ENCODE measurements around the gene OR2C3. TPM values are rescaled to one million over a fixed set of nuclear protein-coding genes. Genes with fewer than 3 reads are reported as not detected.

Gene OR2C3
- total and polyA plus RNA-seq, 2 of the 8 experiments (the other 6 are each of a cell fraction or from before 2014, with no cell fraction given) = not detected

DNA sequence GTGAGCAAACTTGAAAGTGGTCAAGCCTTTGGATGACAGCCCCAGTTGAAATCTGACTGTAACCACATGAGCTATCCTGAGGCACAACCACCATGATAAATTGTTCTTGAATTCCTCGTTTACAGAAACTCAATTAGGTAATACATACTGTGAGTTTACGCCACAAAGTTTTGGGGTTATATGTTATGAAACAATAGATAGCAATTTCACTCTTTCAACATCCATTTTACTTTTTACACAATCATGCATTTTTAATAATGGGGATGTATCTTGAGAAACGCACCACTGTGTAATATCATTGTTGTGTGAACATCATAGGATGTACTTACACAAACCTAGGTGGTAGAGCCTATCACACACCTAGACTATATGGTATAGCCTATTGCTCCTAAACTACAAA, 35.4 kb downstream of the OR2C3 start (continued):
- TF ChIP-seq, protein P1, sequence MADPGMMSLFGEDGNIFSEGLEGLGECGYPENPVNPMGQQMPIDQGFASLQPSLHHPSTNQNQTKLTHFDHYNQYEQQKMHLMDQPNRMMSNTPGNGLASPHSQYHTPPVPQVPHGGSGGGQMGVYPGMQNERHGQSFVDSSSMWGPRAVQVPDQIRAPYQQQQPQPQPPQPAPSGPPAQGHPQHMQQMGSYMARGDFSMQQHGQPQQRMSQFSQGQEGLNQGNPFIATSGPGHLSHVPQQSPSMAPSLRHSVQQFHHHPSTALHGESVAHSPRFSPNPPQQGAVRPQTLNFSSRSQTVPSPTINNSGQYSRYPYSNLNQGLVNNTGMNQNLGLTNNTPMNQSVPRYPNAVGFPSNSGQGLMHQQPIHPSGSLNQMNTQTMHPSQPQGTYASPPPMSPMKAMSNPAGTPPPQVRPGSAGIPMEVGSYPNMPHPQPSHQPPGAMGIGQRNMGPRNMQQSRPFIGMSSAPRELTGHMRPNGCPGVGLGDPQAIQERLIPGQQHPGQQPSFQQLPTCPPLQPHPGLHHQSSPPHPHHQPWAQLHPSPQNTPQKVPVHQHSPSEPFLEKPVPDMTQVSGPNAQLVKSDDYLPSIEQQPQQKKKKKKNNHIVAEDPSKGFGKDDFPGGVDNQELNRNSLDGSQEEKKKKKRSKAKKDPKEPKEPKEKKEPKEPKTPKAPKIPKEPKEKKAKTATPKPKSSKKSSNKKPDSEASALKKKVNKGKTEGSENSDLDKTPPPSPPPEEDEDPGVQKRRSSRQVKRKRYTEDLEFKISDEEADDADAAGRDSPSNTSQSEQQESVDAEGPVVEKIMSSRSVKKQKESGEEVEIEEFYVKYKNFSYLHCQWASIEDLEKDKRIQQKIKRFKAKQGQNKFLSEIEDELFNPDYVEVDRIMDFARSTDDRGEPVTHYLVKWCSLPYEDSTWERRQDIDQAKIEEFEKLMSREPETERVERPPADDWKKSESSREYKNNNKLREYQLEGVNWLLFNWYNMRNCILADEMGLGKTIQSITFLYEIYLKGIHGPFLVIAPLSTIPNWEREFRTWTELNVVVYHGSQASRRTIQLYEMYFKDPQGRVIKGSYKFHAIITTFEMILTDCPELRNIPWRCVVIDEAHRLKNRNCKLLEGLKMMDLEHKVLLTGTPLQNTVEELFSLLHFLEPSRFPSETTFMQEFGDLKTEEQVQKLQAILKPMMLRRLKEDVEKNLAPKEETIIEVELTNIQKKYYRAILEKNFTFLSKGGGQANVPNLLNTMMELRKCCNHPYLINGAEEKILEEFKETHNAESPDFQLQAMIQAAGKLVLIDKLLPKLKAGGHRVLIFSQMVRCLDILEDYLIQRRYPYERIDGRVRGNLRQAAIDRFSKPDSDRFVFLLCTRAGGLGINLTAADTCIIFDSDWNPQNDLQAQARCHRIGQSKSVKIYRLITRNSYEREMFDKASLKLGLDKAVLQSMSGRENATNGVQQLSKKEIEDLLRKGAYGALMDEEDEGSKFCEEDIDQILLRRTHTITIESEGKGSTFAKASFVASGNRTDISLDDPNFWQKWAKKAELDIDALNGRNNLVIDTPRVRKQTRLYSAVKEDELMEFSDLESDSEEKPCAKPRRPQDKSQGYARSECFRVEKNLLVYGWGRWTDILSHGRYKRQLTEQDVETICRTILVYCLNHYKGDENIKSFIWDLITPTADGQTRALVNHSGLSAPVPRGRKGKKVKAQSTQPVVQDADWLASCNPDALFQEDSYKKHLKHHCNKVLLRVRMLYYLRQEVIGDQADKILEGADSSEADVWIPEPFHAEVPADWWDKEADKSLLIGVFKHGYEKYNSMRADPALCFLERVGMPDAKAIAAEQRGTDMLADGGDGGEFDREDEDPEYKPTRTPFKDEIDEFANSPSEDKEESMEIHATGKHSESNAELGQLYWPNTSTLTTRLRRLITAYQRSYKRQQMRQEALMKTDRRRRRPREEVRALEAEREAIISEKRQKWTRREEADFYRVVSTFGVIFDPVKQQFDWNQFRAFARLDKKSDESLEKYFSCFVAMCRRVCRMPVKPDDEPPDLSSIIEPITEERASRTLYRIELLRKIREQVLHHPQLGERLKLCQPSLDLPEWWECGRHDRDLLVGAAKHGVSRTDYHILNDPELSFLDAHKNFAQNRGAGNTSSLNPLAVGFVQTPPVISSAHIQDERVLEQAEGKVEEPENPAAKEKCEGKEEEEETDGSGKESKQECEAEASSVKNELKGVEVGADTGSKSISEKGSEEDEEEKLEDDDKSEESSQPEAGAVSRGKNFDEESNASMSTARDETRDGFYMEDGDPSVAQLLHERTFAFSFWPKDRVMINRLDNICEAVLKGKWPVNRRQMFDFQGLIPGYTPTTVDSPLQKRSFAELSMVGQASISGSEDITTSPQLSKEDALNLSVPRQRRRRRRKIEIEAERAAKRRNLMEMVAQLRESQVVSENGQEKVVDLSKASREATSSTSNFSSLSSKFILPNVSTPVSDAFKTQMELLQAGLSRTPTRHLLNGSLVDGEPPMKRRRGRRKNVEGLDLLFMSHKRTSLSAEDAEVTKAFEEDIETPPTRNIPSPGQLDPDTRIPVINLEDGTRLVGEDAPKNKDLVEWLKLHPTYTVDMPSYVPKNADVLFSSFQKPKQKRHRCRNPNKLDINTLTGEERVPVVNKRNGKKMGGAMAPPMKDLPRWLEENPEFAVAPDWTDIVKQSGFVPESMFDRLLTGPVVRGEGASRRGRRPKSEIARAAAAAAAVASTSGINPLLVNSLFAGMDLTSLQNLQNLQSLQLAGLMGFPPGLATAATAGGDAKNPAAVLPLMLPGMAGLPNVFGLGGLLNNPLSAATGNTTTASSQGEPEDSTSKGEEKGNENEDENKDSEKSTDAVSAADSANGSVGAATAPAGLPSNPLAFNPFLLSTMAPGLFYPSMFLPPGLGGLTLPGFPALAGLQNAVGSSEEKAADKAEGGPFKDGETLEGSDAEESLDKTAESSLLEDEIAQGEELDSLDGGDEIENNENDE (IDR thresholded peaks at IDR 0.05; ENCODE audit: insufficient replicate concordance, low read length) = no peak
- TF ChIP-seq NANOG (IDR thresholded peaks at IDR 0.05; ENCODE audit: insufficient read depth, low read depth, low read length, poor library complexity, severe bottlenecking) (no peak), TBP (IDR thresholded peaks at IDR 0.05; ENCODE audit: low read depth, low read length) (no peak), SP1 (IDR thresholded peaks at IDR 0.05; ENCODE audit: low read depth, low read length) (no peak), EGR1 (IDR thresholded peaks at IDR 0.05; ENCODE audit: borderline replicate concordance, low read depth, low read length) (no peak), POLR2AphosphoS5 (IDR thresholded peaks at IDR 0.05; ENCODE audit: low read depth, low read length) (no peak), SIRT6 (IDR thresholded peaks at IDR 0.05; ENCODE audit: low read length) (no peak), TAF7 (optimal IDR thresholded peaks at IDR 0.05; ENCODE audit: borderline replicate concordance, low read depth, low read length) (no peak), JUND (IDR thresholded peaks at IDR 0.05; ENCODE audit: low read length) (no peak)

All from H1 (cell line).